Measurements from ENCODE around the gene ZNF442. TPM values are rescaled to one million over a fixed set of nuclear protein-coding genes. Genes with fewer than 3 reads are reported as not detected.
A peak's percentile ranks its signal among the peaks of the same experiment; 100 is the strongest.
"Not testable (repeated sequence)": the region's sequence is repeated elsewhere in the genome, so short reads cannot be mapped to it uniquely, and the experiment has no call there.

ZNF442 gene
- total RNA-seq, 1 experiment from 2014 or later = 3.1 TPM

DNA sequence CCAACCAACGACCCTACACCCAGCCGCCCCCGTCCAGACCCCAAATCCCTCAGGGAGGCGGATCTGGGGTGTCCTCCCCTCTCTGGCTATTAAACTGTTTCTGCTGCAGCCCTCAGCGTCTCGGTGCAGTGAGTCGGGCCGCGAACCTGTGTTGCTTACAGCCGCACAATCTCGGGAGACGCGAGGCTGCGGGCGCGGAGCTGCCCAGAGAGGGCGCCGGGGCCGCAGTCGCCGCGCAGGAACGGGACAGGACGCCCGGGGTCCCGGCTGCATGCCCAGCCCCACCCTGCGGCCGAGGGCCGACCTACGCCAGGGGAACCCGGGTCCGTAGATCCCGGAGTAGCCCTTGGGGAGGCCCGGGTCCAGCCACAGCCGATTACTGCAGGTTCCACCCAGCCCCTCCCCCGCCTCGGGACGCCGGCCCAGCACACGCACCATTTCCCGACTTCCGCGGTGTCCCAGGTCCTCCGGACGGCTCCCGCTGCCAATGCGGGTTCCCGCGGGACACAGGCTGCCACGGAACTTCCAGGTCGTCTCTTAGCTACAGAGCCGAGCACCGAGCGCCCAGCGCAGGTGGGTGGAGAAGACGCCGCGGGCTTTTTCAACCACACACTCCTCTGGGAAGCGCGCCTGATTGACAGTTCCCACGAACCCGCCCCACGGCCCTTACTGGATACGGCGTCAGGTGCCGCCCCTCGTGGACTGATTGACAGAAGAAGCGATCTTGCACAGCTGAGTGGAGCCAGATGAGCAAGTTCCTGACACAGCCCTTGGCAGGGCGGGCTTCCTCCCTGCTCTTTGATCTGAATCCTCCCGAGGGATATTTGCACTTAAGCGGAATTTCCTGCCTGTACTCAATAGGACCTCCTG is 35.4 kb upstream of the ZNF442 start, which contains the start of gene ZNF799:
ZNF799 (minus strand) TSS at position 639 of the 870 bp plus-strand sequence; CDS start at position 438, 201 bp downstream.
- H3K4me3 Mint-ChIP-seq (ENCODE audit: unreplicated experiment) = peak within 1 kb of the TSS; percentile 94
- TF ChIP-seq, protein P1, sequence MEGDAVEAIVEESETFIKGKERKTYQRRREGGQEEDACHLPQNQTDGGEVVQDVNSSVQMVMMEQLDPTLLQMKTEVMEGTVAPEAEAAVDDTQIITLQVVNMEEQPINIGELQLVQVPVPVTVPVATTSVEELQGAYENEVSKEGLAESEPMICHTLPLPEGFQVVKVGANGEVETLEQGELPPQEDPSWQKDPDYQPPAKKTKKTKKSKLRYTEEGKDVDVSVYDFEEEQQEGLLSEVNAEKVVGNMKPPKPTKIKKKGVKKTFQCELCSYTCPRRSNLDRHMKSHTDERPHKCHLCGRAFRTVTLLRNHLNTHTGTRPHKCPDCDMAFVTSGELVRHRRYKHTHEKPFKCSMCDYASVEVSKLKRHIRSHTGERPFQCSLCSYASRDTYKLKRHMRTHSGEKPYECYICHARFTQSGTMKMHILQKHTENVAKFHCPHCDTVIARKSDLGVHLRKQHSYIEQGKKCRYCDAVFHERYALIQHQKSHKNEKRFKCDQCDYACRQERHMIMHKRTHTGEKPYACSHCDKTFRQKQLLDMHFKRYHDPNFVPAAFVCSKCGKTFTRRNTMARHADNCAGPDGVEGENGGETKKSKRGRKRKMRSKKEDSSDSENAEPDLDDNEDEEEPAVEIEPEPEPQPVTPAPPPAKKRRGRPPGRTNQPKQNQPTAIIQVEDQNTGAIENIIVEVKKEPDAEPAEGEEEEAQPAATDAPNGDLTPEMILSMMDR (IDR thresholded peaks at IDR 0.05; ENCODE audit: insufficient read depth in 1 of 2, low read depth in 1 of 2, low read length in 1 of 2, severe bottlenecking in 1 of 2, unreplicated experiment in 1 of 2) = no peak
- POLR2A ChIA-PET = interaction anchor here (0.6 to 0.9 kb wide), 2 partner anchors 35 to 586 kb away, joined by 3 to 11 read pairs; partner anchors contain the start of gene ZNF442
- H3K4me3 ChIP-seq (ENCODE audit: low read depth, low read length) = peak within 1 kb of the TSS; percentile 53
- DNase-seq = peak; percentile 96 to 98
- H3K36me3 ChIP-seq (ENCODE audit: control insufficient read depth, insufficient read depth, low read length) = no peaks in the 10 kb centered on the region
- CTCF ChIA-PET = interaction anchor here (1.1 kb wide), 1 partner anchor 94 kb away, joined by 4 read pairs; no protein-coding TSS in a partner anchor
- no peaks in the 10 kb centered on the region for H3K4me1 Mint-ChIP-seq (ENCODE audit: low read depth, unreplicated experiment)
- intact Hi-C loops (cut with micrococcal nuclease; ENCODE audit: unreplicated experiment) = loop anchor here (1.0 to 2.0 kb wide), 2 partner anchors 40 to 83 kb away; partner anchors contain the start of genes ZNF443 and ZNF709
- peaks cover 23% of the 10 kb centered on the region for H3K9me3 Mint-ChIP-seq (ENCODE audit: unreplicated experiment)
- H3K9me3 ChIP-seq = no peaks in the 10 kb centered on the region
- H3K27ac Mint-ChIP-seq (ENCODE audit: unreplicated experiment) = peak within 1 kb of the TSS; percentile 94
- no peaks in the 10 kb centered on the region for H3K27me3 Mint-ChIP-seq (ENCODE audit: insufficient read depth, unreplicated experiment)
- no peaks in the 10 kb centered on the region for H3K27me3 ChIP-seq (replicated peaks; ENCODE audit: control insufficient read depth, insufficient read depth, low read length)
- BruUV-seq (replicated peaks) = no TSS peak
- peaks cover 37% of the 10 kb centered on the region for H3K36me3 Mint-ChIP-seq (ENCODE audit: insufficient read depth, unreplicated experiment)
- H3K4me1 ChIP-seq = no peaks in the 10 kb centered on the region

DNA sequence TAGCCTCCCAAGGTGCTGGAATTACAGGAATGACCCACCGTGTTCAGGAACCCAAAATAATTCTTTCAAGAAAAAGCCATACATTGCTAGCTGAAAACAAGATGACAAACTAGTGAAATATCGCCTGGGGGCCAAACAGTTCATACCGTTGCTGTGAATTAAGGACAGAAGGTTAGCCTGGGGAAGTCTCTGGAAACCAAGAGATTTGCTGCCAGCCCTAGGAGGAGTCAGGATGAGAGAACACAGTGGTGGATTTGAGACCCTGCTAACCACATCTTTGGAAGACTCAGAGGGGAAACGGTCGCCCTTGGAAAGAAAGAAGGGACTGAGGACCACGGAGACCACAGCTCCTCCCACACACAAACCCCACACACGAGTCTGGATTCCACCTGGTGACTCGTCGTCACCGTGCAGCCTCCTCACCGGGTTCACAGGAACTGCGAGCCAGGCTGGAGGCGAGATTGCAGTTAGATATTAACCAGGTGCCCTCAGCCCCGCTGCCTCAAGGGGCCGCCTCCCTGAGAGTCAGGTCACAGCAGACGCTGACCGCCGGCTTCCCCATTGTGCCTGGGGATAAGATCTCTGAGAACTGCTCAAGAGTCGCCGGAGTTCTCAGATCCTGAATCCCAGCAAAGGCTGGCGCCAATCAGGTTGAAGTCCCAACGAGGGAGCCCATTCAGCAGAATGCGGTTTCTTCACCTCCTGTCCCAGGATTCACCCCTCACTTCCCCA is 34.6 kb upstream of the ZNF442 start:
- H3K9me3 ChIP-seq; H3K27me3 Mint-ChIP-seq (ENCODE audit: insufficient read depth, unreplicated experiment); H3K4me1 ChIP-seq; H3K36me3 ChIP-seq (ENCODE audit: control insufficient read depth, insufficient read depth, low read length); H3K4me1 Mint-ChIP-seq (ENCODE audit: low read depth, unreplicated experiment); CTCF ChIA-PET; H3K27me3 ChIP-seq (replicated peaks; ENCODE audit: control insufficient read depth, insufficient read depth, low read length): not testable (repeated sequence)
- TSS peak; percentile 28 for BruUV-seq (replicated peaks)
- Mint-ChIP-seq H3K27ac (ENCODE audit: unreplicated experiment) (peak overlapping the region; percentile 94), H3K4me3 (ENCODE audit: unreplicated experiment) (peak overlapping the region; percentile 94), H3K36me3 (ENCODE audit: insufficient read depth, unreplicated experiment) (peaks cover 45% of the 10 kb centered on the region), H3K9me3 (ENCODE audit: unreplicated experiment) (peaks cover 32% of the 10 kb centered on the region)
- intact Hi-C loops (cut with micrococcal nuclease; ENCODE audit: unreplicated experiment) = loop anchor here (2.0 kb wide), 1 partner anchor 41 kb away; the partner anchor contains the start of gene ZNF443
- DNase-seq = peak; percentile 72 to 81
- POLR2A ChIA-PET = interaction anchor here (0.6 kb wide), 1 partner anchor 35 kb away, joined by 3 read pairs; the partner anchor contains the start of gene ZNF442
- H3K4me3 ChIP-seq (ENCODE audit: low read depth, low read length) = peak overlapping the region; percentile 53

DNA sequence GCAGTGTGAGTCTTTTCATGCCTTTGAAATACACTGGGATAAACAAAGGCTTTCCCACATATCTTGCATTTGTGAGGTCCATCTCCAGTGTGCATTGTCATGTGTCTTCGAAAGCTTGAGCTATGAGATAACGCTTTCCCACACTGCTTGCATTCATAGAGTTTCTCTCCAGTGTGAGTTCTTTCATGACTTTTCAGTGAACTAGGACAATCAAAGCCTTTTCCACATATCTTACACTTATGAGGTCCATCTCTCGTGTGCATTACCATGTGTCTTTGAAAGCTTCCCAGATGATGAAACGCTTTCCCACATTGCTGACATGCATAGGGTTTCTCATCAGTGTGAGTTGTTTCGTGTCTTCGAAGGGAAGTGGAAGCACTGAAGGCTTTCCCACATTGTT is 25.7 kb upstream of the ZNF442 start:
- CTCF ChIA-PET; BruUV-seq (replicated peaks); H3K4me1 Mint-ChIP-seq (ENCODE audit: low read depth, unreplicated experiment); H3K4me3 Mint-ChIP-seq (ENCODE audit: unreplicated experiment); intact Hi-C loops (cut with micrococcal nuclease; ENCODE audit: unreplicated experiment); H3K27ac Mint-ChIP-seq (ENCODE audit: unreplicated experiment); H3K4me3 ChIP-seq (ENCODE audit: low read depth, low read length); H3K9me3 ChIP-seq; H3K27me3 Mint-ChIP-seq (ENCODE audit: insufficient read depth, unreplicated experiment); DNase-seq; POLR2A ChIA-PET; H3K4me1 ChIP-seq; H3K27me3 ChIP-seq (replicated peaks; ENCODE audit: control insufficient read depth, insufficient read depth, low read length); H3K36me3 ChIP-seq (ENCODE audit: control insufficient read depth, insufficient read depth, low read length): not testable (repeated sequence)
- Mint-ChIP-seq H3K9me3 (ENCODE audit: unreplicated experiment) (peaks cover 21% of the 10 kb centered on the region), H3K36me3 (ENCODE audit: insufficient read depth, unreplicated experiment) (peaks cover 66% of the 10 kb centered on the region)

DNA sequence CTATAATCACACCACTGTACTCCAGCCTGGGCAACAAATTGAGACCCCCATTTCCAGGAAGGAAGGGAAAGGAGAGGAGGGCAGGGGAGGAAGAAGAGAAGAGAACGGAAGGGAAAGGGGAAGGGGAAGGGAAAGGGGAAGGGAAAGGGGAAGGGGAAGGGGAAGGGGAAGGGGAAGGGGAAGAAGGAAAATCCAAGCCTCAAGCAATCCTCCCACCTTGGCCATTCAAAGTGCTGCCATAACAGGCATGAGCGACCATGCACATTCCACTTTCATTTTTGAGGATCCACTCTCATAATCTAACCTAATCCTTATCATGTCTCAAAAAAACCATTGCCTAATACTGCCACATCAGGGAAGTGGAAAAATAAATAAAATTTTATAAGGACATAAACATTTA is 20.9 kb upstream of the ZNF442 start:
- H3K9me3 Mint-ChIP-seq (ENCODE audit: unreplicated experiment); POLR2A ChIA-PET; H3K9me3 ChIP-seq: not testable (repeated sequence)

More for the DNA sequence above, 20.9 kb upstream of the ZNF442 start:
- DNase-seq; H3K27ac Mint-ChIP-seq (ENCODE audit: unreplicated experiment); H3K4me3 ChIP-seq (ENCODE audit: low read depth, low read length); intact Hi-C loops (cut with micrococcal nuclease; ENCODE audit: unreplicated experiment); H3K4me3 Mint-ChIP-seq (ENCODE audit: unreplicated experiment); CTCF ChIA-PET; H3K27me3 Mint-ChIP-seq (ENCODE audit: insufficient read depth, unreplicated experiment); H3K27me3 ChIP-seq (replicated peaks; ENCODE audit: control insufficient read depth, insufficient read depth, low read length); H3K4me1 ChIP-seq; H3K36me3 ChIP-seq (ENCODE audit: control insufficient read depth, insufficient read depth, low read length); H3K4me1 Mint-ChIP-seq (ENCODE audit: low read depth, unreplicated experiment); BruUV-seq (replicated peaks): not testable (repeated sequence)
- peaks cover 34% of the 10 kb centered on the region for H3K36me3 Mint-ChIP-seq (ENCODE audit: insufficient read depth, unreplicated experiment)

Measured in Caco-2 (cell line).